Measurements from ENCODE around the gene CCDC198.
A peak's percentile ranks its signal among the peaks of the same experiment; 100 is the strongest.

CCDC198 gene

GRCh38 chr14:57464008-57464730, 29.5 kb downstream of the CCDC198 start:
- CTCF ChIA-PET: no interaction called here
- TF ChIP-seq ZSCAN16 (tag by site-specific recombination; IDR thresholded peaks at IDR 0.05) (no peak), ZIC2 (tag by site-specific recombination; IDR thresholded peaks at IDR 0.05) (0 out of 2 replicates have a peak, but pooled peaks have one; percentile 10), ZNF394 (tag by site-specific recombination; IDR thresholded peaks at IDR 0.05; ENCODE audit: borderline replicate concordance) (no peak), YY2 (tag by site-specific recombination; IDR thresholded peaks at IDR 0.05) (no peak)
- Histone ChIP-seq H3K4me3 (ENCODE audit: low read depth, low read length) (no peak overlapping the region), H3K9me3 (ENCODE audit: control insufficient read depth, insufficient read depth, low read depth, low read length) (no peaks in the 10 kb centered on the region), H3K4me1 (ENCODE audit: control insufficient read depth, insufficient read depth, low read length) (no peaks in the 10 kb centered on the region), H3K36me3 (ENCODE audit: control insufficient read depth in 2 of 2, insufficient read depth in 1 of 2, low read length in 2 of 2) (no peaks in the 10 kb centered on the region), H3K27ac (ENCODE audit: extremely low read depth, low read depth, low read length) (no peak overlapping the region)
- POLR2A ChIA-PET: no interaction called here

GRCh38 chr14:57462551-57462950, 31.1 kb downstream of the CCDC198 start:
- Histone ChIP-seq H3K4me3 (ENCODE audit: low read depth, low read length) (no peak overlapping the region), H3K27ac (ENCODE audit: extremely low read depth, low read depth, low read length) (no peak overlapping the region), H3K4me1 (ENCODE audit: control insufficient read depth, insufficient read depth, low read length) (no peaks in the 10 kb centered on the region), H3K9me3 (ENCODE audit: control insufficient read depth, insufficient read depth, low read depth, low read length) (no peaks in the 10 kb centered on the region), H3K36me3 (ENCODE audit: control insufficient read depth in 2 of 2, insufficient read depth in 1 of 2, low read length in 2 of 2) (no peaks in the 10 kb centered on the region)
- no peak for TF ChIP-seq ZNF626 (tag by site-specific recombination; IDR thresholded peaks at IDR 0.05)
- no peak for TF ChIP-seq ZNF777 (tag by site-specific recombination; IDR thresholded peaks at IDR 0.05; ENCODE audit: borderline replicate concordance)
- no peak for TF ChIP-seq IKZF3 (tag by site-specific recombination; IDR thresholded peaks at IDR 0.05)
- ChIA-PET POLR2A (no interaction called here), CTCF (no interaction called here)

GRCh38 chr14:57461777-57462320, 31.8 kb downstream of the CCDC198 start:
- POLR2A ChIA-PET: no interaction called here
- H3K4me3 ChIP-seq (ENCODE audit: low read depth, low read length): no peak overlapping the region
- CTCF ChIA-PET: no interaction called here
- H3K27ac ChIP-seq (ENCODE audit: extremely low read depth, low read depth, low read length): no peak overlapping the region
- H3K9me3 ChIP-seq (ENCODE audit: control insufficient read depth, insufficient read depth, low read depth, low read length): no peaks in the 10 kb centered on the region
- TF ChIP-seq ZNF571 (tag by site-specific recombination; IDR thresholded peaks at IDR 0.05) (no peak), ZNF266 (tag by site-specific recombination; IDR thresholded peaks at IDR 0.05; ENCODE audit: low read depth) (no peak), ZNF660 (tag by site-specific recombination; IDR thresholded peaks at IDR 0.05) (no peak), HOXA7 (CRISPR knock-in tag; IDR thresholded peaks at IDR 0.05; ENCODE audit: borderline replicate concordance) (no peak), ZSCAN4 (tag by site-specific recombination; IDR thresholded peaks at IDR 0.05) (no peak), IKZF3 (tag by site-specific recombination; IDR thresholded peaks at IDR 0.05) (no peak), ZNF555 (tag by site-specific recombination; conservative IDR thresholded peaks at IDR 0.05) (no peak), ZNF548 (tag by site-specific recombination; IDR thresholded peaks at IDR 0.05) (no peak), ZNF138 (tag by site-specific recombination; IDR thresholded peaks at IDR 0.05; ENCODE audit: borderline replicate concordance) (no peak), CTCF (tag by site-specific recombination; IDR thresholded peaks at IDR 0.05) (no peak), ZNF747 (tag by site-specific recombination; IDR thresholded peaks at IDR 0.05) (no peak), ZNF664 (tag by site-specific recombination; IDR thresholded peaks at IDR 0.05) (no peak), ZNF132 (tag by site-specific recombination; IDR thresholded peaks at IDR 0.05; ENCODE audit: borderline replicate concordance) (no peak), ZNF645 (tag by site-specific recombination; IDR thresholded peaks at IDR 0.05) (no peak), ZNF292 (tag by site-specific recombination; IDR thresholded peaks at IDR 0.05; ENCODE audit: borderline replicate concordance, low read depth) (no peak), ZNF16 (tag by site-specific recombination; IDR thresholded peaks at IDR 0.05; ENCODE audit: low read depth) (no peak), ZNF514 (tag by site-specific recombination; IDR thresholded peaks at IDR 0.05) (no peak)
- no peaks in the 10 kb centered on the region for H3K36me3 ChIP-seq (ENCODE audit: control insufficient read depth in 2 of 2, insufficient read depth in 1 of 2, low read length in 2 of 2)
- no peaks in the 10 kb centered on the region for H3K4me1 ChIP-seq (ENCODE audit: control insufficient read depth, insufficient read depth, low read length)
